ENCODE data around the gene OAS1.

The OAS1 gene

GRCh38 chr12:112967858-112968257, 61.1 kb downstream of the OAS1 start:
- no peak for DNase-seq
